Tibial nerve (tissue), 3 donors: ENCODE data around the gene LCLAT1.

Experiments
- POLR2A ChIP-seq, 2 donors: fragments of 450-650 bp; IDR thresholded peaks; one replicate each; pipeline ENCODE4 v1.6.1; 2017; ENCODE audit warnings: antibody characterized with exemption in 2 of 2, mild to moderate bottlenecking in 2 of 2, moderate library complexity in 2 of 2
- TF ChIP-seq, protein P1 (sequence below), 5 experiments: fragments of 200-600 bp in 3 of 5; fragments of 450-650 bp in 2 of 5; sonication (generic) in 3 of 5; IDR thresholded peaks; one replicate each; pipeline ENCODE4 v1.5.1; 2016 to 2019; ENCODE audit warnings: antibody characterized with exemption in 5 of 5, mild to moderate bottlenecking in 3 of 5, moderate library complexity in 2 of 5

DNA sequence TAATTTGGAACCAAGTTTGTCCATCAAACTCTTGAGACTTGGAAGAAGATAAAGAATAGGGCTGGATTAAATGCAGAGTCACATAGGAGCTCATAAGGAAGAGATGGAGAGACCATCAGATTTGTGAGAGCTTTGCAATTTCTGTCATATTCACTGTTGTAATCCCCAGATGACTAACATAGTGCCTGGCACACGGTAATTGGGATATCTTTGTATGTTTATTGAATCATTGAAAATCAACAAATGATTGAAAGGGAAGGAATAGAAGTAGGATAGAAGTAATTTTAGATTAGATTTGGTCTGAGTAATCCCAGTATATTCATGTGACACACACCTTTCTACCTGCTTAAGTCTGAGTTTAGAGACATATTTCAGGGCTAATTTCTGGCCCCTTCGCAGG, 75.4 kb downstream of the LCLAT1 start:
- TF ChIP-seq, protein P1, sequence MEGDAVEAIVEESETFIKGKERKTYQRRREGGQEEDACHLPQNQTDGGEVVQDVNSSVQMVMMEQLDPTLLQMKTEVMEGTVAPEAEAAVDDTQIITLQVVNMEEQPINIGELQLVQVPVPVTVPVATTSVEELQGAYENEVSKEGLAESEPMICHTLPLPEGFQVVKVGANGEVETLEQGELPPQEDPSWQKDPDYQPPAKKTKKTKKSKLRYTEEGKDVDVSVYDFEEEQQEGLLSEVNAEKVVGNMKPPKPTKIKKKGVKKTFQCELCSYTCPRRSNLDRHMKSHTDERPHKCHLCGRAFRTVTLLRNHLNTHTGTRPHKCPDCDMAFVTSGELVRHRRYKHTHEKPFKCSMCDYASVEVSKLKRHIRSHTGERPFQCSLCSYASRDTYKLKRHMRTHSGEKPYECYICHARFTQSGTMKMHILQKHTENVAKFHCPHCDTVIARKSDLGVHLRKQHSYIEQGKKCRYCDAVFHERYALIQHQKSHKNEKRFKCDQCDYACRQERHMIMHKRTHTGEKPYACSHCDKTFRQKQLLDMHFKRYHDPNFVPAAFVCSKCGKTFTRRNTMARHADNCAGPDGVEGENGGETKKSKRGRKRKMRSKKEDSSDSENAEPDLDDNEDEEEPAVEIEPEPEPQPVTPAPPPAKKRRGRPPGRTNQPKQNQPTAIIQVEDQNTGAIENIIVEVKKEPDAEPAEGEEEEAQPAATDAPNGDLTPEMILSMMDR (IDR thresholded peaks at IDR 0.05) = no peak
- TF ChIP-seq POLR2A (IDR thresholded peaks at IDR 0.05) = no peak
